Liver (tissue), 9 donors: ENCODE data around the gene CCNK. TPM values are rescaled to one million over a fixed set of nuclear protein-coding genes. Genes with fewer than 3 reads are reported as not detected.

ENCODE experiments used
- DNase-seq: peaks from one replicate; pipeline ENCODE4 v3.0.0-alpha.2; 2017; ENCODE audit warnings: low spot score
- H3K27ac ChIP-seq, 2 donors: one replicate each; pipeline ENCODE4 v1.7.0; 2013; ENCODE audit warnings: inconsistent platforms in 2 of 2, low read length in 2 of 2, control low read depth in 1 of 2, low read depth in 1 of 2, mild to moderate bottlenecking in 1 of 2
- H3K27me3 ChIP-seq, 4 donors: one replicate each; pipeline versions ENCODE4 v1.6.1 to v1.7.0; 2013; ENCODE audit warnings: low read length in 3 of 4, inconsistent platforms in 1 of 4, mild to moderate bottlenecking in 1 of 4, moderate library complexity in 1 of 4; ENCODE audit not compliant: control insufficient read depth in 4 of 4, insufficient read depth in 4 of 4
- H3K36me3 ChIP-seq, 4 donors: one replicate each; pipeline versions ENCODE4 v1.6.1 to v1.7.0; 2013; ENCODE audit warnings: low read length in 3 of 4, mild to moderate bottlenecking in 3 of 4, low read depth in 1 of 4, moderate library complexity in 1 of 4; ENCODE audit not compliant: control insufficient read depth in 4 of 4, insufficient read depth in 3 of 4
- H3K4me1 ChIP-seq, 4 donors: one replicate each; pipeline versions ENCODE4 v1.6.1 to v1.7.0; 2013; ENCODE audit warnings: low read length in 3 of 4, mild to moderate bottlenecking in 3 of 4, moderate library complexity in 1 of 4; ENCODE audit not compliant: control insufficient read depth in 4 of 4, insufficient read depth in 4 of 4
- H3K4me3 ChIP-seq, 3 donors: one replicate each; pipeline versions ENCODE4 v1.6.1 to v1.7.0; 2013; ENCODE audit warnings: low read length in 3 of 3, control low read depth in 1 of 3, low read depth in 1 of 3, mild to moderate bottlenecking in 1 of 3
- H3K9ac ChIP-seq, 2 donors: one replicate each; pipeline ENCODE4 v1.7.0; 2013; ENCODE audit warnings: low read length in 2 of 2, mild to moderate bottlenecking in 2 of 2, moderate library complexity in 2 of 2, control low read depth in 1 of 2, low read depth in 1 of 2
- H3K9me3 ChIP-seq, 4 donors: one replicate each; pipeline versions ENCODE4 v1.6.1 to v1.7.0; 2013; ENCODE audit warnings: low read length in 3 of 4; ENCODE audit not compliant: control insufficient read depth in 4 of 4
- ATF3 ChIP-seq: IDR thresholded peaks from 2 replicates; pipeline ENCODE4 v1.6.1; 2016; ENCODE audit warnings: antibody characterized with exemption
- CTCF ChIP-seq: fragments of 150-350 bp; IDR thresholded peaks from 2 replicates; pipeline ENCODE4 v1.5.1; 2017; ENCODE audit warnings: improper control_type of control experiment, low read depth, low read length; ENCODE audit not compliant: missing input control
- EGR1 ChIP-seq, 2 donors: IDR thresholded peaks; 2 replicates each; pipeline ENCODE4 v1.6.1; 2016 to 2018; ENCODE audit warnings: antibody characterized with exemption in 2 of 2, low read depth in 2 of 2
- FOXA1 ChIP-seq: IDR thresholded peaks from 2 replicates; pipeline ENCODE4 v1.6.1; 2016; ENCODE audit warnings: antibody characterized with exemption
- FOXA2 ChIP-seq: IDR thresholded peaks from 2 replicates; pipeline ENCODE4 v1.6.1; 2016; ENCODE audit warnings: antibody characterized with exemption
- GABPA ChIP-seq, 2 donors: IDR thresholded peaks in 1 of 2; conservative IDR thresholded peaks in 1 of 2; 2 replicates each; pipeline ENCODE4 v1.6.1; 2016; ENCODE audit warnings: antibody characterized with exemption in 2 of 2, mild to moderate bottlenecking in 1 of 2, moderate library complexity in 1 of 2
- HNF4A ChIP-seq, 2 donors: conservative IDR thresholded peaks; 2 replicates each; pipeline ENCODE4 v1.6.1; 2016; ENCODE audit warnings: antibody characterized with exemption in 2 of 2, mild to moderate bottlenecking in 2 of 2
- HNF4G ChIP-seq: IDR thresholded peaks from 2 replicates; pipeline ENCODE4 v1.6.1; 2016; ENCODE audit warnings: antibody characterized with exemption
- JUND ChIP-seq, 2 donors: IDR thresholded peaks; 2 replicates each; pipeline ENCODE4 v1.6.1; 2016; ENCODE audit warnings: antibody characterized with exemption in 2 of 2
- MAX ChIP-seq: IDR thresholded peaks from 2 replicates; pipeline ENCODE4 v1.6.1; 2016; ENCODE audit warnings: antibody characterized with exemption
- NR2F2 ChIP-seq: IDR thresholded peaks from 2 replicates; pipeline ENCODE4 v1.6.1; 2016; ENCODE audit warnings: antibody characterized with exemption
- RAD21 ChIP-seq, 2 donors: IDR thresholded peaks; 2 replicates each; pipeline ENCODE4 v1.6.1; 2016; ENCODE audit warnings: antibody characterized with exemption in 2 of 2, mild to moderate bottlenecking in 2 of 2
- REST ChIP-seq: IDR thresholded peaks from 2 replicates; pipeline ENCODE4 v1.6.1; 2016; ENCODE audit warnings: antibody characterized with exemption, mild to moderate bottlenecking
- RXRA ChIP-seq, 2 donors: IDR thresholded peaks; 2 replicates each; pipeline ENCODE4 v1.6.1; 2017 to 2018; ENCODE audit warnings: antibody characterized with exemption in 2 of 2, mild to moderate bottlenecking in 1 of 2
- SP1 ChIP-seq: IDR thresholded peaks from 2 replicates; pipeline ENCODE4 v1.6.1; 2018; ENCODE audit warnings: antibody characterized with exemption, mild to moderate bottlenecking
- TAF1 ChIP-seq: conservative IDR thresholded peaks from 2 replicates; pipeline ENCODE4 v1.6.1; 2016; ENCODE audit warnings: antibody characterized with exemption, mild to moderate bottlenecking
- YY1 ChIP-seq: IDR thresholded peaks from 2 replicates; pipeline ENCODE4 v1.6.1; 2016; ENCODE audit warnings: antibody characterized with exemption, mild to moderate bottlenecking
- ZBTB33 ChIP-seq: IDR thresholded peaks from 2 replicates; pipeline ENCODE4 v1.6.1; 2016; ENCODE audit warnings: antibody characterized with exemption
- WGBS: extraction: QIAGEN DNeasy Blood & Tissue Kit; methylation state at CpG from one replicate; pipeline ENCODE4 v1.1.7; 2013; 5-methylcytosine and 5-hydroxymethylcytosine counted together
- polyA plus RNA-seq, 2 donors: library from polyadenylated mRNA; stranded (reverse) in 1 of 2; unstranded in 1 of 2; fragments of 200-250 nt in 1 of 2; fragments of >200 nt in 1 of 2; fragmentation: Nextera tagmentation in 1 of 2; extraction: Ambion mirVana in 1 of 2; gene quantifications; one replicate each; pipeline versions ENCODE4 v1.2.1 to v1.2.3, GENCODE V29; 2013 to 2015
- total RNA-seq, 2 donors: library from RNA; depleted of rRNA; stranded (reverse); fragments of >200 nt; gene quantifications; one replicate each; pipeline ENCODE4 v1.2.3, GENCODE V29; 2014
- donor health status: healthy.
- donor health status: healthy.
- donor health status: healthy.
- donor health status: healthy.
- donor health status: healthy.

CCNK gene
- total and polyA plus RNA-seq, 4 donors, result 7.7 to 33.4 (median 13.2) TPM

- TF ChIP-seq FOXA2 (no peak), TAF1 (no peak), GABPA (IDR thresholded peaks at IDR 0.05 in 1 of 2, conservative IDR thresholded peaks at IDR 0.05 in 1 of 2) (no peak), ATF3 (no peak), RXRA (IDR thresholded peaks at IDR 0.05) (no peak), HNF4A (conservative IDR thresholded peaks at IDR 0.05) (no peak), MAX (no peak), SP1 (no peak), YY1 (no peak), FOXA1 (no peak), CTCF (no peak), EGR1 (IDR thresholded peaks at IDR 0.05; ENCODE audit: low read depth in 2 of 2) (no peak), NR2F2 (no peak), RAD21 (IDR thresholded peaks at IDR 0.05) (no peak), HNF4G (no peak)
- H3K4me1 ChIP-seq, result peaks cover 7 to 43% (median 30%) of the 10 kb centered on the region in 4 donors
- no peaks in the 10 kb centered on the region for H3K36me3 ChIP-seq
- H3K4me3 ChIP-seq, result no peak overlapping the region
- no peak for DNase-seq
- no peak overlapping the region for H3K27ac ChIP-seq
- H3K27me3 ChIP-seq, result no peaks in the 10 kb centered on the region
- no peaks in the 10 kb centered on the region for H3K9me3 ChIP-seq
- no peak overlapping the region for H3K9ac ChIP-seq
- 75% methylated on average over 2 of the region's 2 CpGs for WGBS
These were observed 2.9 kb downstream of the CCNK start for GRCh38 chr14:99484106-99484505.

- no peaks in the 10 kb centered on the region for H3K4me1 ChIP-seq
- TF ChIP-seq EGR1 (IDR thresholded peaks at IDR 0.05; ENCODE audit: low read depth in 2 of 2) (no peak), ATF3 (no peak), FOXA1 (no peak), RXRA (IDR thresholded peaks at IDR 0.05) (no peak)
- no peak for DNase-seq
- WGBS, result 98% methylated on average over 2 of the region's 2 CpGs
- H3K9ac ChIP-seq, result no peak overlapping the region
- no peak overlapping the region for H3K4me3 ChIP-seq
- H3K36me3 ChIP-seq, result peaks cover 18 to 55% (median 49%) of the 10 kb centered on the region in 4 donors
- H3K27me3 ChIP-seq, result no peaks in the 10 kb centered on the region
- H3K27ac ChIP-seq, result no peak overlapping the region
- no peaks in the 10 kb centered on the region for H3K9me3 ChIP-seq
These were observed 16.1 kb downstream of the CCNK start for GRCh38 chr14:99497341-99497740.

- Histone ChIP-seq H3K27me3 (no peaks in the 10 kb centered on the region), H3K4me1 (no peaks in the 10 kb centered on the region), H3K4me3 (no peak overlapping the region), H3K9me3 (no peaks in the 10 kb centered on the region), H3K27ac (no peak overlapping the region), H3K36me3 (peaks cover 23 to 60% (median 54%) of the 10 kb centered on the region in 4 donors), H3K9ac (no peak overlapping the region)
- WGBS, result 97% methylated on average over 3 of the region's 3 CpGs
- DNase-seq, result no peak
- TF ChIP-seq CTCF, result no peak
- no peak for TF ChIP-seq REST
- no peak for TF ChIP-seq FOXA1
- TF ChIP-seq NR2F2, result no peak
- TF ChIP-seq ZBTB33, result no peak
- TF ChIP-seq JUND (IDR thresholded peaks at IDR 0.05), result no peak
- TF ChIP-seq MAX, result no peak
- TF ChIP-seq GABPA (IDR thresholded peaks at IDR 0.05 in 1 of 2, conservative IDR thresholded peaks at IDR 0.05 in 1 of 2), result no peak
These were observed 16.7 kb downstream of the CCNK start for GRCh38 chr14:99497894-99498293.
